Measurements from ENCODE around the gene MYL3.
"Not testable (repeated sequence)": the region's sequence is repeated elsewhere in the genome, so short reads cannot be mapped to it uniquely, and the experiment has no call there.

MYL3 gene

DNA sequence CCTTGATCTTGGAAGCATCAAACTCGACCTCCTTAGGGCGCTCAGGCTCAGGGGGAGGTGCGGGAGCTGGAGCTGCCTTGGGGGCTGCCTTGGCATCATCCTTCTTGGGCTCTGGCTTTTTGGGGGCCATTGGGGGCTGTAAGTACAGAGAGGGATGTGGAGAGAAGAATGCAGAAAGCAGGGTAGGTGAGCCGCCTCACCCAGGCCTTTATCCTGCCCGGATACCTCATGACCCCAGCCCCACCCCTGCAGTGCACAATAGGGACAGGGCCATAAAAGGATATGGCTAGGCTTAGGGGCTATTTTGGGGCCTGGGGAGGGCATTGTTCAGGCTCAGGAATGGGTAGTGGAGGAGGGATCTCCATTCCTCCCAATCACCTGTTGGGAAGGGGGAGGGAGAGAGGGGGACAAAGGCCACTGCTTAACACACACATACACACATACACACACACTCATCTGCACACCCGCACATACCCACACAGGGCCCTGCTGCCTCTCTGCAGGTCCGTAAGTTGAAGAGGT, at the start of gene MYL3:
Gene MYL3, minus strand, starts transcription at position 184 of the 522 bp plus-strand sequence. Its CDS starts 54 bp downstream, at position 130.
- DNase-seq = no peak

DNA sequence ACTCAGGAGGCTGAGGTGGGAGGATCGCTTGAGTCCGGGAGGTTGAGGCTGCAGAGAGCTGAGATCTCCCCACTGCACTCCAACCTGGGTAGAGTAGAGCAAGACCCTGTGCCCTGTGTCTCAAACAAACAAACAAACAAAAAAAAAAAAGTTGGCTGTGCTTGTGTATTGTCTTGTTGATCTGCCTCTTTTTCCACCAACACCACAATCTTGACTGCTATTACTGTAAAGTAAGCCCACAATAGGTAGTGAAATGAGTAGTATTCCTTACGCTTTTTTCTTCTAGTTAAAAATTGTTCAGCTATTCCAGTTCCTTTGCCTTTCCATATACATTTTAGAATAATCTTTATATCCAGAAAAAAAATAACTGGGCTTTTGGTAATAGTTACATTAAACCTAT, 49.7 kb upstream of the MYL3 start:
- no peak for DNase-seq

- not testable (repeated sequence) for DNase-seq
Observed at GRCh38 chr3:46910914-46911313, 47.7 kb upstream of the MYL3 start.

- DNase-seq = no peak
Observed at GRCh38 chr3:46910166-46910760, 47.0 kb upstream of the MYL3 start.

DNA sequence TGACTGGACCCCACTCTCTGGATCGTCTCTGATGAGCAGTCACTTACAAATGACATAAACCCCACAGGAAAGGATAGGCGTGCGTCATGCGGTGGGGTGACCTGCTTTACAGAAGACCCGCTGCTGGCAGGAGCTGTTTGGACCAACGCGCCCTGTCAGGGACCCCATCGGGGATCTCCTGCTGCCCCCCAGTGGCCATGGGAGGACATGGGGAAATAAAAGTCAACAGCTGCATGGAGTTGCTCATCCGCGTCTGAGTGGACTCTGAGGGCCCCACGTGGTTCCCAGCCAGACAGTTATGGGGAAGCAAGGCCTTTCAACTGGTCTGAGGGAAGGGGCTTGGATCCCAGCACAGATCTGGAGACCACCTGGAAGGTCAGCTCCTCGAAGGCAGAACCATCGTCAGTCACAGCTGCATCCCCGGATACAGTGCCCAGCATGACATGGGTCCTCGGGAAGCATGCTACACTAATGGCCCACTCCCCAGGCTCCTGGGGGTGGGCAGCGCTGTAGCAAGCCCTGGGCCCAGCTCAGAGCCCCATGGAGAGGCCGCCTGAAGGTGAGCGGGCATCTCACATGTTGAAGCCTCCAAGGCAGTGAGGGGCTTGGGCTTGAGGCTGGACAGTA, 46.4 kb upstream of the MYL3 start:
- peak; percentile 25 to 50 for DNase-seq

DNA sequence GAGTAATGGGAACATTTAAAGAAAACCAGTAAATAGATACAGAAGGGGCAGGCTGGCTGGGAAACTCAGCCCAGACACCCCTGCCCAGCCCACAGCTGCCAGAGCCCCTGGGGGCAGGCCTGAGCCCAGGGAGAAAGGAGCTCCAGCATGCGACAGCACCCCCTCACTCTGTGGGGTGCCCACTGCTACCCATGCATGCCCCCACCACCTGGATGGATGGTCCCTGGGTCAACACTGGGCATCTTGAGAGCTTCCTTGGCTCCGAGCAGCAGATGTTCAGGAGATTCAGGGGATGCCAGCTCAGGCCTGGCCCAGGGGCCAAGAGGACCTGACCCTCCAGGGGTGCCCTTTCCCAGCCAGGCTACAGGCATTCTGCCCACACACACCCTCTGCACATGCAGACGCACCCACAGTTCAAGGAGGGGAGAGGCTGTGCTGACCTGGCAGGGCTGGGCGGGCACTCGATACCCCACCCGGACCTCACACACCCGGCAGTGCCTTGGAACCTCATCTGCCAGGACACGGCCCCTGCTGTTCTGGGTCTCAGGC, 45.8 kb upstream of the MYL3 start:
- no peak for DNase-seq

GRCh38 chr3:46908294-46908985, 45.2 kb upstream of the MYL3 start:
- no peak for DNase-seq

GRCh38 chr3:46907960-46908293, 44.7 kb upstream of the MYL3 start:
- DNase-seq = no peak

GRCh38 chr3:46907271-46907670, 44.0 kb upstream of the MYL3 start:
- no peak for DNase-seq

- no peak for DNase-seq
Observed at GRCh38 chr3:46906471-46907058, 43.3 kb upstream of the MYL3 start.

DNA sequence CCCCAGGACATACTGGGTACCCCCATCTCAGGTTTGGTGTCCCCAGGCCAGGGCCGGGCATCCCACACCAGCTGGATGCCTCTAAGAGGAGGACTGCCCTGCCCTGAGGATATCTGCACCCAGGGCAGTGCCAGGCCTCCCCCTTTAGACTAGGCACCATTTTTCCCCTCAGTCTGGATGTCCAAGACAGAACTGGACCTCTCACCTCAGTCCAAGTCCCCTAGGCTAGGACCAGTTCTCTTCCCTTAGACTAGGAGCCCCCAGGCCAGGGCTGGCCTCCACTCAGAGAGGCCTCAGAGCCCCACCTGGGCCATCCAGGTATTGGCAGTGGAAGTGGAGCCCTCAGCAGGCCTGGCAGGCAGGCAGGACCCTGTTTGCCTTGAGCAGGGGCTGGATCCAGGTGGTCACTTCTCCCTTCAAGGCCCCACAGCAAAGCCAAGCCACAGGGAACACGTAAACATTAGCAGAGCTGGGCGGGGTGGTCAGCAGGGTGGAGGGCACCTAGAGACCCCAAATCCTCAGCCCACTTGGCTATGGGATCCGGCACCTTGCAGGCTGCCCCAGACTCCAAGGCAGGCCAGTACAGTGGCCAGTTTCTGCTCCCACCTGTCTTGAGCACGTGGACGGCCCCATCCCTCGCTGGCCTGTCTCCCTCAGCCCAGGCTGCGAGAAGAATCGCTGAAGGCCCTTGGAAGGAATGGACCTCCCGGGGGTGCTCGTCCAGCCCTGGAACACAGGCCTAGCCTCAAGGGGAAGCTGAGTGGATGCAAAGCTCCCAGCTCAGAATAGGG, 42.6 kb upstream of the MYL3 start:
- DNase-seq = no peak

DNA sequence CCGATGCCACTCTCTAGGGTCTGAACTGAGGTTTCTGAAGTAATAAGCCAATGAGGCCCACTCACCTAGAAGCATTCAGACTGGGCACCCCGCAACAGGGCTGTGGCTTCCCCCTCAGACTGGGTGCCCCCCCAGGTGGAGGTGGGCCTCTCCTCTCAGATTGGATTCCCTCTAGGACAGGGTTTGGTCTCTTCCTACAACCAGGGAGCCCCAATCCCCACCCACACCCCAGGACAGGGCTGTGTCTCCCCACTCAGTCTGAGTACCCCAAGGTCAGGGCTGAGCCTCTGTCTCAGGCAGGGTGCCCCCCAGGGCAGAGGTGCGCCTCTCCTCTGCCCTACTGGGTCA, 41.9 kb upstream of the MYL3 start:
- no peak for DNase-seq

- DNase-seq = no peak
Observed at GRCh38 chr3:46904303-46905212, 41.3 kb upstream of the MYL3 start.

DNA sequence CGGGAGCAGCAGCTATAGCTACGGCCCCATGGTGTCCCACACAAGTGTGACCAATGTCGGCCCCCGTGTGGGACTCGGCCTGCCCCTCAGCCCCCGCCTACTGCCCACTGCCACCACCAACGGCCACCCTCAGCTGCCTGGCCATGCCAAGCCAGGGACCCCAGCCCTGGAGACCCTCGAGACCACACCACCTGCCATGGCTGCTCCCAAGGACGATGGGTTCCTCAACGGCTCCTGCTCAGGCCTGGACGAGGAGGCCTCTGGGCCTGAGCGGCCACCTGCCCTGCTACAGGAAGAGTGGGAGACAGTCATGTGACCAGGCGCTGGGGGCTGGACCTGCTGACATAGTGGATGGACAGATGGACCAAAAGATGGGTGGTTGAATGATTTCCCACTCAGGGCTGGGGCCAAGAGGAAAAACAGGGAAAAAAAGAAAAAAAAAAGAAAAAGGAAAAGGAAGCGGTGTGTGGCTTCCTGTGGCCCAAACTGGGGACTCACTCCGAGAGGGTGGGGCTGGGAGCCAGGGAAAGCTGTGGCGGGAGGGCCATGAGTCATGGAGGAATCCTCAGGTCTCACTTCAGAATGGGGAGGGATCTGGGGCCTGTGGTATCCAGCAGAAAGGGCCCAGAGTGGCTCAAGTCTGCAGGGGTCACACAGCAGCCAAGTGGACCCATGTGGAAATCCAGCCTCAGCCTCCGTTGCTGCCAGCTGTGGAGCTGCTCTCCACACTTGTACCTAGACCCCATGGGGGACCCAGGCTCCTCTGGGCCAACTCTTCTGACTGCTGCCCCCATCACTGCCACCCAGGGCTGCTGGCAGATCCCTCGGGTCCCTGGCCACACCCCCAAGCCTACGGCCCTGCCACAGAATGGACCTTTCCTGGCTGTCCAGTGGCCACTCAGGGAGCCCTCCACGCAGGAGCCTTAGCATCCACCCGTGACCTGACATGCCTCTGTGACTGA, 40.4 kb upstream of the MYL3 start:
- DNase-seq = no peak

DNA sequence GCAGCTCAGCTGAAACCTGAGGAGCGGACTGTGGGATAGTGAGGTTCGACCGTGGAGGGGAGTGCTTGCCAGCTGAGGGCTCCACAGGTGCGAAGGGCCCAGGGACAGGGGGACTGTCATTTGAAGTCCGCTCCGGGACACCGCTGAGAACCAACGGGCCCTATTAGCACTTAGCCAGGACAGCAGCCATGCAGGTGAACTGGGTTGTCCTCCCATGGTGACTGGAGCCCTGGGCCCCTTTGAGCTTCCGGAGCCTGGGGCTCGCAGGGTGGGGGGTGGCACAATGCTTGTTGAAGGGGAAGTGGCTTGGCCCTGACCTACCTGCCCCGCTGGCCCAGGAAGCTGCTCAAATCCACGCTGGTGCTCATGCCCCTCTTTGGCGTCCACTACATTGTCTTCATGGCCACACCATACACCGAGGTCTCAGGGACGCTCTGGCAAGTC, 39.0 kb upstream of the MYL3 start:
- no peak for DNase-seq

- no peak for DNase-seq
Observed at GRCh38 chr3:46901591-46902187, 38.4 kb upstream of the MYL3 start.

DNA sequence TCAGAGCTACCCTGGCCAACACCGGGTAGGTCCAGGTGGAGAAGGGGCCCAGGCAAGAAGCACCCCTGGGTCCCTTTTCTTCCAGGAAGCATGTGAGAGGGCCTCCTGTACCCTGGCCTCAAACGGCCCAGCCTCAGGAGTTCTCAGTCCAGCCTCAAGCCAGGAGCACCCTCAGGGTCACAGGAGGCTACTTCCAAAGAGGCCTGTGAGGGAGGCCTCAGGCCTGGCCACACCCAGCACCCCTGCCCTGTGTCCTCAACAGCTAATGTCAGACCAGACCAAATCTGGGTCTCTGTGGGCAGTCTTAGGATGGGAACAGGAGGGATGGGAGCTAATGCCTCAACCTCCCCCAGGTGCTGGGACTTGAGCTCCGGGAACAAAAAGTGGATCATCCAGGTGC, 37.8 kb upstream of the MYL3 start:
- no peak for DNase-seq

GRCh38 chr3:46900356-46900755, 37.1 kb upstream of the MYL3 start:
- no peak for DNase-seq

DNA sequence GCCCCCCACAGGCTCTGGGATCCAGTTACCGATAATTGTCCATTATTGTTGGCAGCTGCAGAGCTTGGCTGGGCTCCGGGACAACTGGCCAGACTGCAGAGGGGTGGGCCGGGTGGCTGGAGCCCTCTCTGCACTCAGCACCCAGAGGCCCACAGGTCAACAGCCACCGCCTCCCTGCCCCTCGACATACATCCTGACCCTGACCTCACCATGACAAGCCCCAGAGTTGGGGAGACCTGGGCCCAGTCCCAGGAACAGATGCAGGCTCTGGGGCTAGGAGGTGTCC, 36.7 kb upstream of the MYL3 start:
- no peak for DNase-seq
